HT1080 (cell line): ENCODE measurements around the gene SPDEF. TPM values are rescaled to one million over a fixed set of nuclear protein-coding genes. Genes with fewer than 3 reads are reported as not detected.

ENCODE experiments used
- total RNA-seq: library from RNA; depleted of rRNA; stranded (reverse); fragments of >200 nt; shearing (Covaris generic); gene quantifications from 2 replicates; pipeline ENCODE4 v1.2.3, GENCODE V29; 2014; rRNA removed

Gene SPDEF
- total RNA-seq, 1 experiment from 2014 or later, result 0.16 TPM

Other genes starting within 250 kb of the SPDEF start
- 14.8 and 19.2 TPM in 2 replicates for gene NUDT3, start 163.7 kb downstream of the SPDEF start, total RNA-seq
- gene RPS10, start 130.3 kb downstream of the SPDEF start, total RNA-seq, result 1,808 and 3,039 TPM in 2 replicates
- gene PACSIN1, start 90.3 kb downstream of the SPDEF start, total RNA-seq, result not detected in 2 replicates
- gene ILRUN, start 140.4 kb upstream of the SPDEF start, total RNA-seq, result 23.1 and 32.1 TPM in 2 replicates
- gene SNRPC, start 201.2 kb upstream of the SPDEF start, total RNA-seq, result 269 and 332 TPM in 2 replicates
- 4.7 and 7.1 TPM in 2 replicates for gene BLTP3A, start 235.8 kb upstream of the SPDEF start, total RNA-seq